ENCODE data around the gene VDAC1.
A peak's percentile ranks its signal among the peaks of the same experiment; 100 is the strongest.

VDAC1 gene

GRCh38 chr5:133994297-133994989, 10.3 kb downstream of the VDAC1 start:
- POLR2A ChIA-PET (ENCODE audit: low non-redundant PET) = no interaction called here
- CTCF ChIA-PET = interaction anchor here (1.2 kb wide), 1 partner anchor 9 kb away, joined by 3 read pairs; no protein-coding TSS in a partner anchor
- TF ChIP-seq CTCF (conservative IDR thresholded peaks at IDR 0.05; ENCODE audit: low read depth) = no peak
- H3K27ac ChIP-seq = peak overlapping the region; percentile 51
- DNase-seq (ENCODE audit: low spot score) = no peak

GRCh38 chr5:133993185-133993936, 11.4 kb downstream of the VDAC1 start:
- POLR2A ChIA-PET (ENCODE audit: low non-redundant PET) = no interaction called here
- CTCF ChIA-PET = interaction anchor here (0.6 to 1.2 kb wide), 2 partner anchors 10 to 450 kb away, joined by 3 read pairs; no protein-coding TSS in a partner anchor
- no peak for TF ChIP-seq CTCF (conservative IDR thresholded peaks at IDR 0.05; ENCODE audit: low read depth)
- no peak overlapping the region for H3K27ac ChIP-seq
- no peak for DNase-seq (ENCODE audit: low spot score)

DNA sequence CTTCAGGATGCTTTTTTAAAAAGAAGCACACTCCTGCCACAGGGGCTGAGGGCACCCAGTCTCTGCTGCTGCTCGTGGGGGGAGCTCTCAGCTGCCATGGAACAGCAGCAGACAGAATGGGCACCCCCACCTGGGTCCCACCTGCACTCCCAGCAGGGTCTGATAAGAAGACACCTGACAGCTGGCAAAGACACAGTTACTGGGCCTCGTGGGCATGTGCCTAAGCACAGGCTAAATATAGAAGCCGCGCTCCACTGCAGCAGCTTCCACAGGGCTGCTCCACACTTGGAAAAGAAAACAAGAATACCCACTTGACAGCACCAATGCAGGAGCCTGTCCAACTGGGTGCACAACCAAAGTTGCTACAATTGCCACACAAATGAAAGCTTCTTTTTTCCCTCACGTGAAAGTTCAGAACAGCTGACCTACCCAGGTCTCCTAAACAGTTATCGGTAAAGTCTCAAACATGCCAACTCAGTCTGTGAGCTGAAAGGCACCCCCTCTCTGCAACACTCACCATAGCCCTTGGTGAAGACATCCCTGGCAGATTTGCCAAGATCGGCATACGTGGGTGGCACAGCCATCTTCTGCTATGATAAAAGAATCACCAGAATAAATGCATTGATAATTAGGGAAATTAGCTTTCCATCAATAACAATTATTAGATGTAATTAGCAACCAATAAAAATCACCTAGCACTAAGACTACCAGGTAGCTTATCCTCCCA, 12.2 kb downstream of the VDAC1 start:
- DNase-seq (ENCODE audit: low spot score) = no peak
- POLR2A ChIA-PET (ENCODE audit: low non-redundant PET) = no interaction called here
- peak overlapping the region; percentile 19 for H3K27ac ChIP-seq
- CTCF ChIA-PET = interaction anchor here (0.6 to 0.9 kb wide), 4 partner anchors 11 to 451 kb away, joined by 3 to 4 read pairs (median 4); no protein-coding TSS in a partner anchor
- no peak for TF ChIP-seq CTCF (conservative IDR thresholded peaks at IDR 0.05; ENCODE audit: low read depth)

GRCh38 chr5:133991171-133991910, 13.4 kb downstream of the VDAC1 start:
- TF ChIP-seq CTCF (conservative IDR thresholded peaks at IDR 0.05; ENCODE audit: low read depth) = no peak
- no peak overlapping the region for H3K27ac ChIP-seq
- no peak for DNase-seq (ENCODE audit: low spot score)
- CTCF ChIA-PET = no interaction called here
- POLR2A ChIA-PET (ENCODE audit: low non-redundant PET) = no interaction called here

GRCh38 chr5:133990396-133990795, 14.4 kb downstream of the VDAC1 start:
- POLR2A ChIA-PET (ENCODE audit: low non-redundant PET) = interaction anchor here (0.6 kb wide), 1 partner anchor 43 kb away, joined by 5 read pairs; no protein-coding TSS in a partner anchor
- TF ChIP-seq CTCF (conservative IDR thresholded peaks at IDR 0.05; ENCODE audit: low read depth) = no peak
- CTCF ChIA-PET = no interaction called here
- no peak overlapping the region for H3K27ac ChIP-seq
- DNase-seq (ENCODE audit: low spot score) = no peak

Measured in RWPE1 (cell line).